Measurements from ENCODE around the gene ZNF485. TPM values are rescaled to one million over a fixed set of nuclear protein-coding genes. Genes with fewer than 3 reads are reported as not detected.

The ZNF485 gene
- total RNA-seq, 1 experiment from 2014 or later = 7.3 TPM

- H3K27me3 Mint-ChIP-seq (ENCODE audit: insufficient read depth, unreplicated experiment) = no peaks in the 10 kb centered on the region
- intact Hi-C loops (cut with micrococcal nuclease; ENCODE audit: unreplicated experiment) = no loop called here
- ChIA-PET CTCF (interaction anchor here (0.7 kb wide), 1 partner anchor 348 kb away, joined by 3 read pairs; no protein-coding TSS in a partner anchor), POLR2A (no interaction called here)
- no peak overlapping the region for H3K4me3 Mint-ChIP-seq (ENCODE audit: unreplicated experiment)
- TF ChIP-seq CTCF (IDR thresholded peaks at IDR 0.05; ENCODE audit: insufficient read depth in 1 of 2, low read depth in 1 of 2, low read length in 1 of 2, severe bottlenecking in 1 of 2, unreplicated experiment in 1 of 2) = no peak
- peaks cover 6% of the 10 kb centered on the region; the same call in 1 of the 2 replicates for H3K36me3 ChIP-seq (ENCODE audit: control insufficient read depth, insufficient read depth, low read length)
- H3K4me1 ChIP-seq = no peaks in the 10 kb centered on the region
- no TSS peak for BruUV-seq (replicated peaks)
- H3K4me3 ChIP-seq (ENCODE audit: low read depth, low read length) = no peak overlapping the region
- no peak overlapping the region for H3K27ac Mint-ChIP-seq (ENCODE audit: unreplicated experiment)
- H3K9me3 Mint-ChIP-seq (ENCODE audit: unreplicated experiment) = peaks cover 31% of the 10 kb centered on the region
- H3K4me1 Mint-ChIP-seq (ENCODE audit: low read depth, unreplicated experiment) = no peaks in the 10 kb centered on the region
- H3K36me3 Mint-ChIP-seq (ENCODE audit: insufficient read depth, unreplicated experiment) = peaks cover 28% of the 10 kb centered on the region
- H3K27me3 ChIP-seq (replicated peaks; ENCODE audit: control insufficient read depth, insufficient read depth, low read length) = no peaks in the 10 kb centered on the region
- no peak for DNase-seq
- H3K9me3 ChIP-seq = peaks cover 24% of the 10 kb centered on the region
Measured at GRCh38 chr10:43640603-43641002, 34.4 kb downstream of the ZNF485 start.

GRCh38 chr10:43644252-43644651 is 38.0 kb downstream of the ZNF485 start:
- peaks cover 38% of the 10 kb centered on the region for H3K36me3 Mint-ChIP-seq (ENCODE audit: insufficient read depth, unreplicated experiment)

GRCh38 chr10:43645866-43646265 is 39.6 kb downstream of the ZNF485 start:
- Histone ChIP-seq H3K4me3 (ENCODE audit: low read depth, low read length) (no peak overlapping the region), H3K36me3 (ENCODE audit: control insufficient read depth, insufficient read depth, low read length) (peaks cover 11% of the 10 kb centered on the region), H3K4me1 (0 out of 2 replicates have a peak, but pooled peaks cover 4% of the 10 kb centered on the region), H3K27me3 (replicated peaks; ENCODE audit: control insufficient read depth, insufficient read depth, low read length) (no peaks in the 10 kb centered on the region), H3K9me3 (peaks cover 41% of the 10 kb centered on the region)
- no peak for DNase-seq
- Mint-ChIP-seq H3K9me3 (ENCODE audit: unreplicated experiment) (peaks cover 45% of the 10 kb centered on the region), H3K4me3 (ENCODE audit: unreplicated experiment) (no peak overlapping the region), H3K27ac (ENCODE audit: unreplicated experiment) (no peak overlapping the region), H3K4me1 (ENCODE audit: low read depth, unreplicated experiment) (no peaks in the 10 kb centered on the region), H3K27me3 (ENCODE audit: insufficient read depth, unreplicated experiment) (no peaks in the 10 kb centered on the region), H3K36me3 (ENCODE audit: insufficient read depth, unreplicated experiment) (peaks cover 38% of the 10 kb centered on the region)
- BruUV-seq (replicated peaks) = no TSS peak
- ChIA-PET CTCF (no interaction called here), POLR2A (no interaction called here)
- no peak for TF ChIP-seq CTCF (IDR thresholded peaks at IDR 0.05; ENCODE audit: insufficient read depth in 1 of 2, low read depth in 1 of 2, low read length in 1 of 2, severe bottlenecking in 1 of 2, unreplicated experiment in 1 of 2)
- intact Hi-C loops (cut with micrococcal nuclease; ENCODE audit: unreplicated experiment) = loop anchor here (5.0 kb wide), 1 partner anchor 999 kb away; no protein-coding TSS in a partner anchor

More at GRCh38 chr10:43644252-43644651, 38.0 kb downstream of the ZNF485 start:
- no peak for TF ChIP-seq CTCF (IDR thresholded peaks at IDR 0.05; ENCODE audit: insufficient read depth in 1 of 2, low read depth in 1 of 2, low read length in 1 of 2, severe bottlenecking in 1 of 2, unreplicated experiment in 1 of 2)
- Histone ChIP-seq H3K36me3 (ENCODE audit: control insufficient read depth, insufficient read depth, low read length) (peaks cover 11% of the 10 kb centered on the region), H3K27me3 (replicated peaks; ENCODE audit: control insufficient read depth, insufficient read depth, low read length) (no peaks in the 10 kb centered on the region), H3K9me3 (peaks cover 41% of the 10 kb centered on the region), H3K4me3 (ENCODE audit: low read depth, low read length) (no peak overlapping the region), H3K4me1 (0 out of 2 replicates have a peak, but pooled peaks cover 4% of the 10 kb centered on the region)
- ChIA-PET POLR2A (no interaction called here), CTCF (no interaction called here)
- no peak for DNase-seq
- H3K27ac Mint-ChIP-seq (ENCODE audit: unreplicated experiment) = no peak overlapping the region
- H3K4me1 Mint-ChIP-seq (ENCODE audit: low read depth, unreplicated experiment) = no peaks in the 10 kb centered on the region
- TSS peak; percentile 10 for BruUV-seq (replicated peaks)
- no peak overlapping the region for H3K4me3 Mint-ChIP-seq (ENCODE audit: unreplicated experiment)
- no peaks in the 10 kb centered on the region for H3K27me3 Mint-ChIP-seq (ENCODE audit: insufficient read depth, unreplicated experiment)
- intact Hi-C loops (cut with micrococcal nuclease; ENCODE audit: unreplicated experiment) = no loop called here
- H3K9me3 Mint-ChIP-seq (ENCODE audit: unreplicated experiment) = peaks cover 45% of the 10 kb centered on the region
